GM08714 (cell line): ENCODE results near the gene KCNQ2.

Experiments
- H3K4me3 ChIP-seq: fragments of 200-500 bp; sonication (Bioruptor generic); 2 replicates; pipeline ENCODE4 v1.5.1; 2014; ENCODE audit warnings: mild to moderate bottlenecking, low read length, inconsistent platforms
- ZNF274 ChIP-seq: IDR thresholded peaks from 2 replicates; pipeline ENCODE4 v1.6.1; 2012; ENCODE audit warnings: mild to moderate bottlenecking, low read depth, low read length

KCNQ2 gene

GRCh38 chr20:63411898-63412631 lies 60.4 kb downstream of the KCNQ2 start:
- H3K4me3 ChIP-seq, result no peak overlapping the region
- no peak for TF ChIP-seq ZNF274

GRCh38 chr20:63411151-63411897 lies 61.1 kb downstream of the KCNQ2 start:
- no peak for TF ChIP-seq ZNF274
- no peak overlapping the region for H3K4me3 ChIP-seq

- TF ChIP-seq ZNF274, result no peak
- H3K4me3 ChIP-seq, result no peak overlapping the region
These were observed 62.5 kb downstream of the KCNQ2 start for GRCh38 chr20:63409834-63410435.

GRCh38 chr20:63409066-63409833 lies 63.2 kb downstream of the KCNQ2 start:
- TF ChIP-seq ZNF274, result no peak
- H3K4me3 ChIP-seq, result no peak overlapping the region

- TF ChIP-seq ZNF274, result no peak
- no peak overlapping the region for H3K4me3 ChIP-seq
These were observed 63.8 kb downstream of the KCNQ2 start for GRCh38 chr20:63408684-63409046.

GRCh38 chr20:63407928-63408683 lies 64.3 kb downstream of the KCNQ2 start:
- H3K4me3 ChIP-seq, result no peak overlapping the region
- no peak for TF ChIP-seq ZNF274

GRCh38 chr20:63406617-63407245 lies 65.7 kb downstream of the KCNQ2 start:
- no peak overlapping the region for H3K4me3 ChIP-seq

GRCh38 chr20:63406011-63406410 lies 66.4 kb downstream of the KCNQ2 start:
- H3K4me3 ChIP-seq, result no peak overlapping the region
- TF ChIP-seq ZNF274, result no peak

More at GRCh38 chr20:63406617-63407245, 65.7 kb downstream of the KCNQ2 start:
- TF ChIP-seq ZNF274, result no peak

GRCh38 chr20:63405102-63405730 lies 67.2 kb downstream of the KCNQ2 start:
- TF ChIP-seq ZNF274, result no peak
- H3K4me3 ChIP-seq, result no peak overlapping the region

GRCh38 chr20:63404129-63405085 lies 68.0 kb downstream of the KCNQ2 start:
- no peak overlapping the region for H3K4me3 ChIP-seq
- no peak for TF ChIP-seq ZNF274

GRCh38 chr20:63403403-63404105 lies 68.9 kb downstream of the KCNQ2 start:
- no peak for TF ChIP-seq ZNF274
- no peak overlapping the region for H3K4me3 ChIP-seq
